Right renal pelvis (tissue), 4 donors: ENCODE measurements around the gene CENPT. TPM values are rescaled to one million over a fixed set of nuclear protein-coding genes. Genes with fewer than 3 reads are reported as not detected.

Experiments used
- DNase-seq, 4 donors: peaks; one replicate each; pipeline ENCODE4 v3.0.0-alpha.2; 2013; ENCODE audit warnings: low read depth in 4 of 4, low spot score in 3 of 4, missing footprints in 1 of 4
- polyA plus RNA-seq, 4 donors: library from polyadenylated mRNA; unstranded; fragments of 120-200 nt; gene quantifications; one replicate each; pipeline ENCODE4 v1.2.1, GENCODE V29; 2013; ENCODE audit not compliant: insufficient read length in 4 of 4

CENPT gene
- polyA plus RNA-seq, 4 donors = 42.0 to 51.5 (median 46.9) TPM

DNA sequence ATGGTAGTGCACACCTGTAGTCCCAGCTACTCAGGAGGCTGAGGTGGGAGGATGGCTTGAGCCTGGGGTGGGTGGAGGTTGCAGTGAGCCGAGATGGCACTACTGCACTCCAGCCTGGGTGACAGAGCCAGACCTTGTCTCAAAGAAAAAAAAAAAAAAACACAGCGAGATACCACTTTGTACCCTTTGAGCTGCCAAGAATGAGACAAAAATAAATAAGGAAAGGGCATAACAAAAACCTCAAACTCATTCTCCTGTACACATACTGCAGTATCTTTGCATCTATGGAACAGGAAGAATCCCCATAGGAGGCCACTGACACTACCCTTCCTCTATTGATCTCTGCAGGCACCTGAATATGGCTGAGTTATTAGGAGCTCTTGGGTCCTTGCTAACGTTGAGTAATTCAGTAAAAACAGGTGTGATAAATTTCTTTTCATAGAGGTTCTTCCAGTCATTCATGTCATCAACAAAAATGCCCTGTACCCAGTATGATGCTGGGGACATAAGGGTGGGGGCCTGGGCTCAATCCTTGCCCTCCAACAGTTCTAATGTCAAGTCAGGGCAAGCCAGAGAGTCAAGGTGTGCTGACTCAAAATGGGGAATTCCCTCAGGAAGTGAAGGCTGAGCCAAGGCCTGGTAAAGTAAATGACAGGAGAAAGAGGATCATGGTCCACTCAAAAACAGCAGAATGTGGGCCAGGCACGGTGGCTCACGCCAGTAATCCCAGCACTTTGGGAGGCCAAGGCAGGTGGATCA is 68.1 kb downstream of the CENPT start:
- no peak for DNase-seq

Other genes starting within 250 kb of the CENPT start
- gene CARMIL2, start 202.5 kb downstream of the CENPT start, polyA plus RNA-seq = 1 to 10 TPM in 2 of 4 donors, under 1 TPM in 2; 0.87 to 1.5 (median 1.1) TPM
- 10 to 100 TPM; 21.0 to 28.9 (median 23.4) TPM for gene ACD, start 187.4 kb downstream of the CENPT start, polyA plus RNA-seq
- 1 to 10 TPM; 2.1 to 4.3 (median 3.2) TPM for gene PARD6A, start 186.7 kb downstream of the CENPT start, polyA plus RNA-seq
- gene ENKD1, start 180.9 kb downstream of the CENPT start, polyA plus RNA-seq = 10 to 100 TPM; 20.4 to 31.1 (median 24.8) TPM
- gene C16orf86, start 180.9 kb downstream of the CENPT start, polyA plus RNA-seq = 1 to 10 TPM; 2.7 to 4.6 (median 3.4) TPM
- 10 to 100 TPM; 20.5 to 24.9 (median 21.5) TPM for gene GFOD2, start 128.4 kb downstream of the CENPT start, polyA plus RNA-seq
- gene RANBP10, start 41.1 kb downstream of the CENPT start, polyA plus RNA-seq = 10 to 100 TPM; 21.6 to 28.5 (median 22.3) TPM
- gene TSNAXIP1, start 40.8 kb downstream of the CENPT start, polyA plus RNA-seq = 1 to 10 TPM; 7.3 to 9.0 (median 7.7) TPM
- 10 to 100 TPM; 30.4 to 33.8 (median 32.1) TPM for gene THAP11, start 5.4 kb downstream of the CENPT start, polyA plus RNA-seq
- gene NUTF2, start 760 bp downstream of the CENPT start, polyA plus RNA-seq = 100 to 1,000 TPM; 121 to 130 (median 129) TPM
- gene EDC4, start 25.4 kb upstream of the CENPT start, polyA plus RNA-seq = 10 to 100 TPM; 80.6 to 93.6 (median 86.7) TPM
- gene NRN1L, start 37.2 kb upstream of the CENPT start, polyA plus RNA-seq = under 1 TPM in 2 of 4 donors, not detected in 2; 0.31 to 0.95 TPM
- gene PSKH1, start 45.6 kb upstream of the CENPT start, polyA plus RNA-seq = 10 to 100 TPM; 33.7 to 41.8 (median 37.9) TPM
- gene CTRL, start 84.2 kb upstream of the CENPT start, polyA plus RNA-seq = 1 to 10 TPM; 3.0 to 8.9 (median 5.7) TPM
- gene PSMB10, start 89.2 kb upstream of the CENPT start, polyA plus RNA-seq = 10 to 100 TPM; 20.0 to 30.3 (median 21.3) TPM
- 10 to 100 TPM; 15.8 to 21.7 (median 19.1) TPM for gene LCAT, start 96.4 kb upstream of the CENPT start, polyA plus RNA-seq
- gene SLC12A4, start 120.9 kb upstream of the CENPT start, polyA plus RNA-seq = 10 to 100 TPM; 33.6 to 38.0 (median 36.5) TPM
- gene DPEP3, start 132.8 kb upstream of the CENPT start, polyA plus RNA-seq = under 1 TPM in 3 of 4 donors, not detected in 1; 0.06 to 0.37 (median 0.14) TPM
- under 1 TPM; 0.44 to 0.78 (median 0.70) TPM for gene DPEP2, start 151.8 kb upstream of the CENPT start, polyA plus RNA-seq
- not detected for gene DPEP2NB, start 168.2 kb upstream of the CENPT start, polyA plus RNA-seq
- 10 to 100 TPM in 3 of 4 donors, 1 to 10 TPM in 1; 9.9 to 12.1 (median 10.9) TPM for gene DDX28, start 175.5 kb upstream of the CENPT start, polyA plus RNA-seq
- 10 to 100 TPM; 13.2 to 17.2 (median 15.1) TPM for gene DUS2, start 175.6 kb upstream of the CENPT start, polyA plus RNA-seq
- gene NFATC3, start 237.7 kb upstream of the CENPT start, polyA plus RNA-seq = 10 to 100 TPM; 32.2 to 39.0 (median 35.9) TPM